NCI-H2081 treated with DMSO at 0.1 percent for 48 hours (cell line): ENCODE results near the gene IFNB1.

Experiments used
- DNase-seq: peaks from one replicate; lab custom pipeline; 2025; lab: John Stamatoyannopoulos, UW

The IFNB1 gene

GRCh38 chr9:21077781-21078180 is at the start of gene IFNB1:
Gene IFNB1 (minus strand): TSS chr9:21077942. CDS start chr9:21077869, 73 bp downstream.
- DNase-seq = no peak

DNA sequence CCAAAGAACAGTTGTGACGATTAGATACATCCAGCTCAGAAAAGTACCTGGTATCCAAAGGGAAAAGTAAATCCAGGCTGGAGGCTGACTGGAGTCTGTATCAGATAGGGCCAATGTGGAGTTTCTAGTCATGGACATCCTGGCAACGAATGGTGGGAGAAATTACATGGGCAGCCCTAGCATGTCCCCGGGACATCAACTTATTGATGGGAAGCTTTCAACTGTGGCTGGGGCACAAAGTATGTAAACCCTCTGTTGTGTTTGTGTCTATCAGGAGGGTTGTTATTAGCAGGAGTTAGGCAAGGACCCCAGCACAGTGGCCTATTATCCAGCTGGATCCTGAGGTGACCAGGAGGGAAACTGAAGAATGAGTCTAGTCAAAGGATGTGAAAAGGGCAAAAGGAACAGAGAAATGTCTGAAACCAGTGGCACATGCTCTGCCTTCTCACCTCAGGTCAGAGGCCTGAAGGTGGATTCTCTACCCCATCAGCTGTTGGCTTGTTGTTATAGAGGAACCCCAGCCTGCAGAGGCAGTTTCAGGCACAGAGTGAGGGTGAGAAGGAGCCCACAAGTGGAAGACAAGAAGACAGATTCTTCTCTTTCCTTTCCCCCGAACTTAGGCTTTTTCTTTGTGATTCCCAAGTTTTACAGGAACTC is 44.0 kb upstream of the IFNB1 start:
- no peak for DNase-seq

DNA sequence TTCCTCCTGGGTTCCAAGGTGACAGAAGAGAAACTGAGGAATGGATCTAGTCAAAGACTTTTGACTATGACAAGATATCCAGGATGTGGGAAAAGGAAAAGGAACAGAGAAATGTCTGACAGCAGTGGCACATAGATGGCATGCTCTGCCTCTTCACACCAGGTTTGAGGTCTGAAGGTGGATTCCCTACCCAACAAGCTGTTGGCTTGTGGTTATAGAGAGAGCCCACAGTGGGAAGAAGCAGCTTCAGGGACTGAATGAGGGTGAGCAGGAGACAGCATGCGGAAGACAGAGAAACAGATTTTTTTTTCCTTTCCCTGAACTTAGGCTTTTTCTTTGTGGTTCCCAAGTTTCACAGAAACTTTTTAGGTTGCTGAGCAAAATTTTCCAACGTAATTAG is 43.3 kb upstream of the IFNB1 start:
- no peak for DNase-seq

DNA sequence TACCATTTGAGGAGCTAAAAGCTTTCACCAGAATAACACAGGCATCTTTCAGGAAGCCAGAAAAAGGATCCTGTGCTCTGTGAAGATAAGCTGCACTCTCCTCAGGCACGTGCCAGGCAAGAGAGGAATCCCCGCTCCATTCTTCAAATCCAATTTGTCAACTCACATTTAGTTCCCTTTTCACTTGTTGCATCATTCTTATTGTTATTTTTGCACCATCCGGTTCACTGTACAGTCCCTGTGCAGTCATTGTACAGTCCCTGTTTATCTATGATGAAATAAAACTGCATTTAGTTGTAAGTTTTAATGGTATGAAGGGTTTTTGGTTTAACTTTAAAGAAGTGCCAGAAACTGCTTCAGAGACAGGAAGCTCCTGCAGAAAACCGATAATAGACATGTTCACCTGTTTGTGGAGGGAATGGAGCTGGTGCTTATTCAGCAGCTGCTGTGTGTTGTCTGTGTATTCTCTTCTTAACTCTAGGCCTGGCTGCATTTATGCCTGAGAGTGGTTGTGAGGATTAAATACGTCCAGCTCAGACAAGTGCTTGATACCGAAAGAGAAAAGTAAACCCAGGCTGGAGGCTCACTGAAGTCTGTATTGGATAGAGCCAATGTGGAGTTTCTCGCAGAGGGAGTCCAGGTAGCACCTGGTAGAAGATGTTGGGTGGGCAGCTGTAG is 41.5 kb upstream of the IFNB1 start:
- DNase-seq = no peak

DNA sequence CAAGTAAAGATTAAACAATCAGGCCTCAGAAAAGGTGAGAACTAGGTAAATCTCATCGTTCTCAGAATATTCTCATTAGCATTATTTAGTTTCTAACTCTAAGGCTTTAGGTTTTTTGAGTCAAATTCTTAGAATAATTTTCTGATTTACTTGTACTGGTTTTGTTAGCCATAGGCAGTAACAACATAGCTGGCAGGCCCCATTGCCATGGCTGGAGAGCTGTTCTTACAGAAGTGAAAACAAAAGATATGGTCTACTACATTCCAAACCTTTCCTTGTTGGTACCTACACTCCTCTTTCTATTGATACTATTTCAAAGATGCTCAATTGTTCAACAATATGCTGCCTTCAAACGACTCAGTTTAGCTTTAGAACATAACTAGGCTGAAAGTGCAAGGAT is 36.6 kb upstream of the IFNB1 start:
- no peak for DNase-seq

- peak; percentile 55 for DNase-seq
Measured at GRCh38 chr9:21110708-21111576, 33.2 kb upstream of the IFNB1 start.

DNA sequence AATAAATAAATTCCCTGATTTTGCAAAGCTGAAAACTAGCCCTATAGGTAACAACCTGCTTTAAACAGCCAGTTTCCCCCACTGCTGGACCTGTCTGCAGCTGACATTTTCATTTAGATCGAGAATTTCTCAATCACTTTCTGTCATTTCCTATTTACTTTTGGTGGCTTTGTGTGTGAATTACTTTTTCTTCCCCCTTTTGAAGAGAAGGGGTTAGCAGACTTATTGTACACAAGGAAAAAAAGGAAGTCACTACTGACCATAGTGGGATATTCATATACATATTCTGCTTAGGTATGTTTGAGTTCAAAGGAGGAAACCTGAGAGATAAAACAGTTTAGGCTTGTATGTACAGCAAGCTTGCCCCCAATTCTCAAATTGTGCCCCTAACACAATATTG is 27.0 kb upstream of the IFNB1 start:
- DNase-seq = no peak

- DNase-seq = no peak
Measured at GRCh38 chr9:21102305-21102704, 24.6 kb upstream of the IFNB1 start.

DNA sequence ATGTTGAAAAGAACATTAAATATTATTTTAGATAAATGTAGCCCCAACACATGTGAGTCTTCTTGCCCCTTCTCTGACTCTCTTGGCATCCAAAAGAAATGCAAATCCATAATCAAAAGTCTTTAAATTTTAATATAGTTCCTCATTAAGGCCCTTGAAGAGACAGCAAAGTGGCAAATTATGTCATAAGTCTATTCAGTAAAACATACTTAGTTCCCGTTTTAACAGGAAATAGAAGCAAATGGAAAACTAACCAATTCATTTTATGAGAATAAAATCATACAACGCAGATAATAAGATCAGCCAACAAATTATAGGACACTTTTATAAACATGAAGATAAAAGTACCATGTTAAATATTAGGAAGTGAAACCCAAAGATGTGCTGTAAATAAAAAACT is 20.1 kb upstream of the IFNB1 start:
- DNase-seq = no peak

DNA sequence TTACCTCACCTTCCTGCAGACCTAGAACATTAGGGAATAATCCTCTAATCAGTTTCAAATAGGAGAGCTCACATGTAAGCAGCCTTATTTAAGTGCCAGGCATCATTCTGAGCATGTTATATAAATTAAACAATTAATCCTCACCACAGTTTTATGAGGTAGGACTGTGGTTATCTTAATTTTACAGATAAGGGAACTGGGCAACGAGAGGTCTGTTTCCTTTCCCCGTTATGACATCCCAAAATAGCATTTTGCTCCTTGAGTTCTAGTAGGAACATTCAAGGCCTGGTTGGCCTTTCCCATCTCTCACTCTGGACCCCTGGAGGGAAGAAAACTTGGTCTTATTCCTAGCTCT is 19.1 kb upstream of the IFNB1 start:
- DNase-seq = no peak

DNA sequence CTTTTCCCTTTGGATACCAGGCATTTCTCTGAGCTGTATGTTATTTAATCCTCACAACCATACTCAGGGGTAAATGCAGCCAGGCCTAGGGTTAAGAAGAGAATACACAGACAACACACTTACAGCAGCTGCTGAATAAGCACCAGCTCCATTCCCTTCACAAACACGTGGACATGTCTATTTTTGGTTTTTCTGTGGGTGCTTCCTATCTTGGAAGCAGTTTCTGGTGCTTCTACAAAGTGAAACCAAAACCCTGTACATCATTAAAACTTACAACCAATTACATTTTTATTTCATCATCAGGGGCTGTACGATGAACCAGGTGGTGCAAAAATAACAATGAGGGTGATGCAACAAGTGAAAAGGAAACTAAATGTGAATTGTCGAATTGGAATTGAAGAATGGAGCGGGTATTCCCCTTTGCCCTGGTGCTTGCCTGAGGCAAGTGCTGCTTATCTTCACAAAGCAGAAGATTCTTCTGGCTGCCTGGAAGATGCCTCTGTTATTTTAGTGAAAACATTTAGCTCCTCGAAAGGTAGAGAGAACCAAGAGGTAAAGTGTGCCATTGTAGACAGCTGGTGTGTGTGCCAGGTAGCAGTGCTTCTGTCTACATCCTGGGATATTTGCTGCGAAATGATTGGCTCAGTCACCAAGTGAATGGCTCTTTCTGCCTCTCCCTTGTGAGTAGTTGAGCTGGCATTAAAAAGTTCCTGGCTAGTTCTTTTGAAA is 18.6 kb upstream of the IFNB1 start:
- no peak for DNase-seq

DNA sequence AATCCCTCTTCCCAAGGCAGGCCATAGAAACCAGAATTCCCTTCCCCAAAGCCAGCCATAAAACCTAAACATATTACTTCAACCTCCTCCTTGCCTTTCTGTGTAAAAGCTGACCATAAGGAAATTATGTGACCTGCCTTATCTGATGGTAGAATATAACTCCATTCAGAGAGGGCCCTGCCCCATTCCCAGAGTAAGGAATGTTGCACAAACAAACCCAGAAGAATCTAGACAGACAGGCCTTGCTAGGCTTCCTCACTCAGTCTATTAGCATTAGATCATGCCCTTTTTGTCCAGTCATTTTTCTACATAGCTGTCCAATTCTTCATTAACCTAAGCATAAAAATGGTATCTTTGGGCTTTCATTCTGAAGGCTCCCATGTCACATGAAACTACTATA is 17.8 kb upstream of the IFNB1 start:
- no peak for DNase-seq

- DNase-seq = no peak
Measured at GRCh38 chr9:21086538-21086937, 8.8 kb upstream of the IFNB1 start.

DNA sequence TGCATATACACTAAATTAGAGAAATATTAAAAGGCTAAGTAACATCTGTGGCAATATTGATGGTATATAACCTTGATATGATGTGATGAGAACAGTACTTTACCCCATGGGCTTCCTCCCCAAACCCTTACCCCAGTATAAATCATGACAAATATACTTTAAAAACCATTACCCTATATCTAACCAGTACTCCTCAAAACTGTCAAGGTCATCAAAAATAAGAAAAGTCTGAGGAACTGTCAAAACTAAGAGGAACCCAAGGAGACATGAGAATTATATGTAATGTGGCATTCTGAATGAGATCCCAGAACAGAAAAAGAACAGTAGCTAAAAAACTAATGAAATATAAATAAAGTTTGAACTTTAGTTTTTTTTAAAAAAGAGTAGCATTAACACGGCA is 7.3 kb upstream of the IFNB1 start:
- no peak for DNase-seq

GRCh38 chr9:21084242-21084850 is 6.6 kb upstream of the IFNB1 start:
- no peak for DNase-seq

- no peak for DNase-seq
Measured at GRCh38 chr9:21082671-21083070, 4.9 kb upstream of the IFNB1 start.

DNA sequence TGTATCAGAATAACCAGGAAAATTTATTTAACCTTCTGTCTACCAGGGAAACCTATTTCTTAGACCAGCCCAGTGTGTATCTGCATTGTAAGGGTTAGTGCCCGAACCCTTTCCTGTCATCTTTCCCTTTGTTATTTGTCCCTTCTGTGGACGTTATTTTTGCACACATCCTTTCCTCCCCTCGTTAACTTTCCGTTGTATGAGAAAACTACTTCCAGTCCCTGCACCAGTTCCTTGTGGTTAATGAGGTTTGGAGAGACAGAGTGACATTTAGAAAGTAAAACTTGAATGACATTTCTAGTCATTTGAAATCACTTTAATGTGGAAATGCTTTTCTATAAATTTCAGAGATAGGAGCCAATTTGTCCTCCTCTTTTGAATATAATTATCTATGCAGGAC is 4.3 kb upstream of the IFNB1 start:
- DNase-seq = no peak

DNA sequence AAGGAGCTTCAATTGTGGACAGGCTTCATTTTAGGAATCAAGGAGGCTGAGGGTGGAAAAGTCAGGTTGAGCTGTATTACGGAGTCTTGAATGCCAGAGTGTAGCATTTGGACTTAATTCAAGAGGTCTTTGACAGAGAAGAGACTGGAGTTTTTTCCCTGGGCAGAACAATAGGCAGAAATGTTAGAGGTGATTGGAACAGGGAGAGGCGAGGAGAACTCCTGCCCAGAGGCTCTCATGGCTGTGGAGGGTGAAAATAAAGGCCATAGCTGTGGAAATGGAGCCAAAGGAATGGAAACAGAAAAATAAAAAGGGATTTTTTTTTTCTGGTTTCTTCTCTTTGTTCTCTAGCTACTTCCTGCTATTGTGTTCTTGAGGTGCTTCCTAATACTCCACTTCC is 3.7 kb upstream of the IFNB1 start:
- DNase-seq = no peak

- DNase-seq = no peak
Measured at GRCh38 chr9:21080793-21081192, 3.1 kb upstream of the IFNB1 start.

DNA sequence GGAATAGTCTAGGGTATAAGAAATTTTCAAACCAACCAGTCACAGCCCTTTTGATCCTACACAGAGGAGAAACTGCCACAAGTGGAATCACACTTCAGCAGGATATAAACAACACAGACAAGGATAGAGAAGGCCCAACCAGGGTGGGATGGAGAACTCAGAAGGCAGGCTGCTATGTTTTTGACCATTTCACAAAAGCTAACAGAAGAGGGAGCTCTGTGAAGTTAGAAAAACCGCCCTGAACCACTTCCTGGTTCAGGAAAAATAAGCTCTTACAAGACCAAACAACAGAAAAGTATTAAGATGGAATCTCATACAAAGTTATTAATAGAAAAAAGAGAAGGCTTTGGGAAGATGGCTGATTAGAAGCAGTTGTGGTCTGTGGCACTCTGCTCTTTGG is 960 bp upstream of the IFNB1 start:
- no peak for DNase-seq

GRCh38 chr9:21075484-21075883 is 2.3 kb downstream of the IFNB1 start:
- no peak for DNase-seq

- no peak for DNase-seq
Measured at GRCh38 chr9:21070906-21071305, 6.8 kb downstream of the IFNB1 start.
